Endothelial cell of umbilical vein (primary cell): ENCODE results near the gene ADARB1. TPM values are rescaled to one million over a fixed set of nuclear protein-coding genes. Genes with fewer than 3 reads are reported as not detected.

Source experiments
- BruUV-seq: library from RNA; stranded (reverse); fragments of 400-500 nt; replicated peaks from 2 replicates; lab custom pipeline; 2021; lab: Mats Ljungman, UMichigan
- CTCF ChIA-PET: fragments of 300-600, 350-600 bp; sonication (Branson Sonifier 250); formaldehyde crosslinking; loops from one replicate; lab custom pipeline; 2021; ENCODE audit warnings: antibody characterized with exemption, inconsistent platforms; lab: Charles Lee
- POLR2A ChIA-PET: fragments of 300-600, 350-600 bp; sonication (Branson Sonifier 250); formaldehyde crosslinking; loops from one replicate; lab custom pipeline; 2021; ENCODE audit warnings: antibody characterized with exemption, inconsistent platforms; lab: Charles Lee
- DNase-seq: peaks from one replicate; pipeline ENCODE4 v3.0.0-alpha.2; 2011; ENCODE audit warnings: low read depth, low spot score
- FAIRE-seq: peaks from 2 replicates; lab custom pipeline; 2011; peaks lifted over from hg19 to GRCh38; lab: Jason Lieb, UNC
- H2AFZ ChIP-seq: 2 replicates; pipeline ENCODE4 v1.6.0; 2012; ENCODE audit warnings: low read depth, low read length, control low read depth, inconsistent platforms
- H3K27ac ChIP-seq: 2 replicates; pipeline ENCODE4 v1.5.1; 2011; ENCODE audit warnings: low read depth, mild to moderate bottlenecking, control low read depth, low read length, moderate library complexity; ENCODE audit not compliant: insufficient read depth
- H3K27me3 ChIP-seq, 2 experiments: 2 replicates each; pipeline versions ENCODE4 v1.6.0 to v1.6.1; 2011; ENCODE audit warnings: low read length in 2 of 2, mixed read lengths in 1 of 2; ENCODE audit not compliant: control insufficient read depth in 2 of 2, insufficient read depth in 2 of 2
- H3K36me3 ChIP-seq, 2 experiments: 2 replicates in 1 of 2; 3 replicates in 1 of 2; pipeline ENCODE4 v1.5.1; 2011; ENCODE audit warnings: low read length in 2 of 2, mild to moderate bottlenecking in 1 of 2, moderate library complexity in 1 of 2; ENCODE audit not compliant: control insufficient read depth in 2 of 2, insufficient read depth in 2 of 2; ENCODE audit errors: extremely low read depth in 1 of 2
- H3K4me1 ChIP-seq: 3 replicates; pipeline ENCODE4 v1.5.1; 2011; ENCODE audit warnings: mild to moderate bottlenecking, low read length; ENCODE audit not compliant: control insufficient read depth, insufficient read depth; ENCODE audit errors: extremely low read depth
- H3K4me2 ChIP-seq: 2 replicates; pipeline ENCODE4 v1.6.1; 2011; ENCODE audit warnings: low read length, control low read depth, mixed read lengths; ENCODE audit not compliant: insufficient read depth
- H3K4me3 ChIP-seq, 3 experiments: fragments of 200-600 bp in 1 of 3; sonication (generic), shearing (Covaris generic) in 1 of 3; replicated peaks in 1 of 3; 2 replicates each; pipeline ENCODE4 v1.5.1; 2011 to 2016; ENCODE audit warnings: control low read depth in 3 of 3, low read length in 3 of 3, mild to moderate bottlenecking in 2 of 3, inconsistent platforms in 1 of 3, low read depth in 1 of 3, moderate library complexity in 1 of 3; ENCODE audit not compliant: insufficient read depth in 1 of 3
- H3K79me2 ChIP-seq: 2 replicates; pipeline ENCODE4 v1.6.0; 2012; ENCODE audit warnings: low read length, inconsistent platforms; ENCODE audit not compliant: control insufficient read depth, insufficient read depth
- H3K9ac ChIP-seq: replicated peaks from 2 replicates; pipeline ENCODE3; 2011; ENCODE audit warnings: low read length, control low read depth; ENCODE audit not compliant: insufficient read depth; ENCODE audit errors: extremely low read depth
- H3K9me1 ChIP-seq: replicated peaks from 3 replicates; pipeline ENCODE4 v1.6.0; 2011; ENCODE audit warnings: mild to moderate bottlenecking, low read length; ENCODE audit not compliant: control insufficient read depth, insufficient read depth; ENCODE audit errors: extremely low read depth
- H3K9me3 ChIP-seq: replicated peaks from 2 replicates; pipeline ENCODE4 v1.5.1; 2012; ENCODE audit warnings: low read length, inconsistent platforms; ENCODE audit not compliant: control insufficient read depth, insufficient read depth
- H4K20me1 ChIP-seq: replicated peaks from 2 replicates; pipeline ENCODE3; 2011; ENCODE audit warnings: mild to moderate bottlenecking, low read length; ENCODE audit not compliant: control insufficient read depth, insufficient read depth; ENCODE audit errors: extremely low read depth
- EZH2 ChIP-seq: IDR thresholded peaks from 2 replicates; pipeline ENCODE4 v1.6.1; 2012; ENCODE audit warnings: borderline replicate concordance, low read depth, mild to moderate bottlenecking, moderate library complexity, low read length, inconsistent platforms; ENCODE audit not compliant: severe bottlenecking
- FOS ChIP-seq: IDR thresholded peaks from 2 replicates; pipeline ENCODE4 v1.6.1; 2011; ENCODE audit warnings: mild to moderate bottlenecking, low read length, moderate library complexity, borderline replicate concordance; ENCODE audit not compliant: insufficient read depth
- GATA2 ChIP-seq: IDR thresholded peaks from 2 replicates; pipeline ENCODE4 v1.7.0; 2011; ENCODE audit warnings: low read depth, mild to moderate bottlenecking, moderate library complexity, mixed read lengths, low read length; ENCODE audit not compliant: insufficient read length, insufficient read depth
- JUN ChIP-seq: IDR thresholded peaks from 2 replicates; pipeline ENCODE4 v1.6.1; 2011; ENCODE audit warnings: borderline replicate concordance, low read depth; ENCODE audit not compliant: insufficient read length, insufficient read depth
- MYC ChIP-seq: IDR thresholded peaks from one replicate; pipeline ENCODE4 v1.6.1; 2011; ENCODE audit warnings: mild to moderate bottlenecking, low read depth, low read length
- POLR2A ChIP-seq: IDR thresholded peaks from 2 replicates; pipeline ENCODE4 v1.6.1; 2012; ENCODE audit warnings: low read depth, mild to moderate bottlenecking, control low read depth, low read length
- POLR2AphosphoS5 ChIP-seq: IDR thresholded peaks from 2 replicates; pipeline ENCODE4 v1.6.1; 2012; ENCODE audit warnings: low read depth, mild to moderate bottlenecking, control low read depth, low read length, moderate library complexity; ENCODE audit not compliant: insufficient read depth
- dilution Hi-C: fragments of 300-500 bp; cut with MboI; formaldehyde crosslinking; loops from one replicate; pipeline ENCODE4 v1.15.0; 2019; ENCODE audit warnings: low sequenced_read_pairs; ENCODE audit not compliant: extremely low pct_ligation_motif_present
- intact Hi-C: fragments of 100-400 bp; cut with micrococcal nuclease; formaldehyde crosslinking; loops from one replicate; pipeline ENCODE4 v1.10.0; 2022
- polyA plus RNA-seq, 4 experiments: library from polyadenylated mRNA; depleted of rRNA in 3 of 4; stranded (reverse) in 3 of 4; unstranded in 1 of 4; fragments of >200 nt; gene quantifications; 2 replicates each; pipeline versions ENCODE4 v1.2.1 to v1.2.3, GENCODE V29; 2011 to 2012; ENCODE audit warnings: missing spikeins in 1 of 4
- total RNA-seq: library from RNA; stranded (reverse); gene quantifications from 2 replicates; pipeline ENCODE4 v1.2.3, GENCODE V29; 2021
- TF ChIP-seq, protein P1 (sequence below): IDR thresholded peaks from 2 replicates; pipeline ENCODE4 v1.6.1; 2011; ENCODE audit not compliant: insufficient read depth, insufficient read length
- TF ChIP-seq, protein P2 (sequence below), 2 donors: IDR thresholded peaks; 1 replicate in 1 of 2; 2 replicates in 1 of 2; pipeline ENCODE4 v1.5.1; 2011; ENCODE audit warnings: low read length in 2 of 2, mild to moderate bottlenecking in 2 of 2, moderate library complexity in 2 of 2, control low read depth in 1 of 2, inconsistent platforms in 1 of 2, low read depth in 1 of 2; ENCODE audit not compliant: insufficient read depth in 1 of 2; ENCODE audit errors: extremely low read depth in 1 of 2

The ADARB1 gene
- total and polyA plus RNA-seq, 2 donors (not counting 3 experiments of a cell fraction or from before 2014, with no cell fraction given): 32.5 to 54.3 TPM

DNA sequence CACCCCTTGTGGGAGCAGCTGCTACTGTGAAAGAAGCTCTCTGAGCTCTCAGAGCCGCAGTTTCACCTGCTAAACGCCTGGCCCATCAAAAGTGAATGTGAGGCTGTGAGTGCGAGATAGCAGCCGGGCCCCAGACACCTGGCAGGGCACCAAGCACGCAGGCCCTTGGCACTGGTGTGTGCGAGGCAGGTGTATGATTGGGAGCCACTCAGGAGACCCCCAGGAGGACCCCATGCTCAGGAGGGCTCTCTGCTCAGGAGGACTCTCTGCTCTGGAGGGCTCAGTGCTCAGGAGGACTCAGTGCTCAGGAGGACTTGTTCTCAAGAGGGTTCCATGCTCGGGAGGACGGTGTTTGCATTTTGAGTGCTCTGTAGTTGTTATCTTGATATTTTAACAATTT is 14.3 kb upstream of the ADARB1 start:
- no peaks in the 10 kb centered on the region for H3K27me3 ChIP-seq
- no peaks in the 10 kb centered on the region for H4K20me1 ChIP-seq
- no peak overlapping the region for H2AFZ ChIP-seq
- no peaks in the 10 kb centered on the region for H3K9me3 ChIP-seq
- no peak overlapping the region for H3K4me3 ChIP-seq
- intact Hi-C loops: no loop called here
- ChIA-PET POLR2A (no interaction called here), CTCF (no interaction called here)
- H3K9ac ChIP-seq: no peak overlapping the region
- no peak overlapping the region for H3K27ac ChIP-seq
- H3K36me3 ChIP-seq: no peaks in the 10 kb centered on the region
- no peaks in the 10 kb centered on the region for H3K79me2 ChIP-seq
- dilution Hi-C loops: no loop called here
- no peaks in the 10 kb centered on the region for H3K9me1 ChIP-seq
- no peak for FAIRE-seq
- no peak overlapping the region for H3K4me2 ChIP-seq
- DNase-seq: no peak
- TF ChIP-seq GATA2: no peak
- TF ChIP-seq POLR2A: no peak
- no peak for TF ChIP-seq JUN
- no peak for TF ChIP-seq MYC
- TF ChIP-seq POLR2AphosphoS5: no peak
- TF ChIP-seq, protein P1, sequence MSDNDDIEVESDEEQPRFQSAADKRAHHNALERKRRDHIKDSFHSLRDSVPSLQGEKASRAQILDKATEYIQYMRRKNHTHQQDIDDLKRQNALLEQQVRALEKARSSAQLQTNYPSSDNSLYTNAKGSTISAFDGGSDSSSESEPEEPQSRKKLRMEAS: no peak
- TF ChIP-seq, protein P2, sequence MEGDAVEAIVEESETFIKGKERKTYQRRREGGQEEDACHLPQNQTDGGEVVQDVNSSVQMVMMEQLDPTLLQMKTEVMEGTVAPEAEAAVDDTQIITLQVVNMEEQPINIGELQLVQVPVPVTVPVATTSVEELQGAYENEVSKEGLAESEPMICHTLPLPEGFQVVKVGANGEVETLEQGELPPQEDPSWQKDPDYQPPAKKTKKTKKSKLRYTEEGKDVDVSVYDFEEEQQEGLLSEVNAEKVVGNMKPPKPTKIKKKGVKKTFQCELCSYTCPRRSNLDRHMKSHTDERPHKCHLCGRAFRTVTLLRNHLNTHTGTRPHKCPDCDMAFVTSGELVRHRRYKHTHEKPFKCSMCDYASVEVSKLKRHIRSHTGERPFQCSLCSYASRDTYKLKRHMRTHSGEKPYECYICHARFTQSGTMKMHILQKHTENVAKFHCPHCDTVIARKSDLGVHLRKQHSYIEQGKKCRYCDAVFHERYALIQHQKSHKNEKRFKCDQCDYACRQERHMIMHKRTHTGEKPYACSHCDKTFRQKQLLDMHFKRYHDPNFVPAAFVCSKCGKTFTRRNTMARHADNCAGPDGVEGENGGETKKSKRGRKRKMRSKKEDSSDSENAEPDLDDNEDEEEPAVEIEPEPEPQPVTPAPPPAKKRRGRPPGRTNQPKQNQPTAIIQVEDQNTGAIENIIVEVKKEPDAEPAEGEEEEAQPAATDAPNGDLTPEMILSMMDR (IDR thresholded peaks at IDR 0.05; ENCODE audit: extremely low read depth in 1 of 2, insufficient read depth in 1 of 2, low read depth in 1 of 2, low read length in 2 of 2): no peak
- no peak for TF ChIP-seq EZH2
- TF ChIP-seq FOS: no peak
- no TSS peak for BruUV-seq
- H3K4me1 ChIP-seq: peaks cover 17% of the 10 kb centered on the region
